GM18861 (cell line): ENCODE data around the gene ZNF350.
"Not testable (repeated sequence)": the region's sequence is repeated elsewhere in the genome, so short reads cannot be mapped to it uniquely, and the experiment has no call there.

ENCODE experiments used
- ATAC-seq: cut with Tn5 transposase; IDR thresholded peaks from one replicate; pipeline ENCODE4 v1.9.1; 2021; ENCODE audit not compliant: unreplicated experiment

Gene ZNF350

DNA sequence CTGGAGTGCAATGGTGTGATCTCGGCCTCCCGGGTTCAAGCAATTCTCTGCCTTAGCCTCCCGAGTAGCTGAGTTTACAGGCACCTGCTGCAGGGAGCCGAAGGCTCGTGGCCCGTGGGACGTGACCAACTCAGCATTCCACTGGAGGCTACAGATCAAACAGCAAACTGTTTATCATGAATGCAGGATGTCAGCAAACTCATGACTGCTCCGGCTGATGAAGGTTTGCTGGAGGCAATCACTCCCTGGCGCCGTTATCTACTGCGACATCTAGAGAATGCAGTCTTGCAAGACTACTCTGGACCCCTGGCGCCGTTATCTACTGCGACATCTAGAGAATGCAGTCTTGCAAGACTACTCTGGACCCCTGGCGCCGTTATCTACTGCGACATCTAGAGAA lies 10.9 kb downstream of the ZNF350 start:
- not testable (repeated sequence) for ATAC-seq

DNA sequence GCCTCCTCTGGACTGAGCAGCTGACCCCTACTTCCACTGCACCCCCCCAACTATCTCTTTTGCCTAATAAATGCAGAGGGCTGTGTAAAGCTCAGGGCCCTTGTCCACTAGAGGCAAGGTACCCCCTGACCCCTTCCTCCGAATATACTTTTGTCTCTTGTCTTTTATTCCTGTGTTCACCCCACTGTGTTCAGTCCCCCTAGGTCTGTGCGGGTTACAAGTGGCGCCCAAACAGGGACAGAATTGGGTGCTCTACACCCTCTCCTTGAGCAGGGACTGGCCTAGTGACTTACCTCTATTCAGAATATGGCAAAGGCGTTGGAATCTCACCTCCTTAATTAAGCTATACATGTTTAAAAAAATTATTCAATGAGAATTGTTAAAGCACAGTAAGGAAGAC lies 15.0 kb downstream of the ZNF350 start:
- no peak for ATAC-seq

- no peak for ATAC-seq
These were observed 15.9 kb downstream of the ZNF350 start for GRCh38 chr19:51970718-51971117.

- no peak for ATAC-seq
These were observed 21.1 kb downstream of the ZNF350 start for GRCh38 chr19:51965583-51965982.

- not testable (repeated sequence) for ATAC-seq
These were observed 25.9 kb downstream of the ZNF350 start for GRCh38 chr19:51960621-51961233.

GRCh38 chr19:51959791-51960190 lies 26.8 kb downstream of the ZNF350 start:
- no peak for ATAC-seq

- not testable (repeated sequence) for ATAC-seq
These were observed 28.8 kb downstream of the ZNF350 start for GRCh38 chr19:51957846-51958245.

DNA sequence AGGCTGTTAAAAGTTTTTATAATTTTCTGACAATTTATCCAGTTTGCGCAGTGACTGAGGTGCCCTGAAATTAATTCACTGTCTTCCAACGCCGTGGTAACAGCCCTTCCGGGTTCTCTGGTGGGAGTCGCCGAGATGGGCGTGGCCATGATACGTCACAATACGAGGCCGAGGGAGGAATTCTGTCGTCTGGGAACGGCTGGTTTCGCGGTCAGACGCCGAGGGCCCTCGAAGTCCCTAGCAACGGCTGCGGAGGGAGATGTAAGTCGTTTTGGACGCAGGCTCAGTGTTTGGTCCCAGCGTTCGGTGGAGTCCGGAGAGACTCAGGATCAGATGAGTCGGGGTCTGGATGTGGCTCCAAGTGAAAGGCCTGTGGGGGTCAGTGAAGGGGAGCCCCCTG lies 37.7 kb downstream of the ZNF350 start:
- no peak for ATAC-seq

- ATAC-seq = no peak
These were observed 40.0 kb downstream of the ZNF350 start for GRCh38 chr19:51946602-51947001.

DNA sequence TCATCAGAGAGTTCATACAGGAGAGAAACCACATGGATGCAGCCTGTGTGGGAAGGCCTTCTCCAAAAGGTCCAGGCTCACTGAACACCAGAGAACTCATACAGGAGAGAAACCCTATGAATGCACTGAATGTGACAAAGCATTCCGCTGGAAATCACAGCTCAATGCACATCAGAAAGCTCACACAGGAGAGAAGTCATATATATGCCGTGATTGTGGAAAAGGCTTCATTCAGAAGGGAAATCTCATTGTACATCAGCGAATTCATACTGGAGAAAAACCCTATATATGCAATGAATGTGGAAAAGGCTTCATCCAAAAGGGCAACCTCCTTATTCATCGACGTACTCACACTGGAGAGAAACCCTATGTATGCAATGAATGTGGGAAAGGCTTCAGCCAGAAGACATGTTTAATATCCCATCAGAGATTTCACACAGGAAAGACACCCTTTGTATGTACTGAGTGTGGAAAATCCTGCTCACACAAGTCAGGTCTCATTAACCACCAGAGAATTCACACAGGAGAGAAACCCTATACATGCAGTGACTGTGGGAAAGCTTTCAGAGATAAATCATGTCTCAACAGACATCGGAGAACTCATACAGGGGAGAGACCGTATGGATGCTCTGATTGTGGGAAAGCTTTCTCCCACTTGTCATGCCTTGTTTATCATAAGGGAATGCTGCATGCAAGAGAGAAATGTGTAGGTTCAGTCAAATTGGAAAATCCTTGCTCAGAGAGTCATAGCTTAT lies 41.7 kb downstream of the ZNF350 start:
- ATAC-seq = no peak

DNA sequence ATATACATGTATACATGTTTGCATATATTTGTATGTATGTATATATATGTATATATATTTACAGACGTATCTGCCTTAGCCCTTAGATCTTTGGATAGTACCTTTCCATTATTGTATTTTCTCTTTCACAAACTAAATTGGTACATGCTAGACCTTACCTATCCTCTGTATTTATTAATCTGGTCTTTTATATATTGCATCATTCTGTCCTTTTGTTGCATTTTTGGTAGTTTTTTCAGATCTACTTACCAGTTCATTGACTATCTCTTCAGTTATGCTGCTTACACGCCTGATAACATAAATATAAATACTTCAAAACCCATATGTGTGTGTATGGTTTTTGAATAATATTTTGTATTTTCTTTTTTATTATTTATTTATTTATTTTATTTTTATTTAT lies 47.7 kb downstream of the ZNF350 start:
- no peak for ATAC-seq

- no peak for ATAC-seq
These were observed 54.7 kb downstream of the ZNF350 start for GRCh38 chr19:51931921-51932320.

DNA sequence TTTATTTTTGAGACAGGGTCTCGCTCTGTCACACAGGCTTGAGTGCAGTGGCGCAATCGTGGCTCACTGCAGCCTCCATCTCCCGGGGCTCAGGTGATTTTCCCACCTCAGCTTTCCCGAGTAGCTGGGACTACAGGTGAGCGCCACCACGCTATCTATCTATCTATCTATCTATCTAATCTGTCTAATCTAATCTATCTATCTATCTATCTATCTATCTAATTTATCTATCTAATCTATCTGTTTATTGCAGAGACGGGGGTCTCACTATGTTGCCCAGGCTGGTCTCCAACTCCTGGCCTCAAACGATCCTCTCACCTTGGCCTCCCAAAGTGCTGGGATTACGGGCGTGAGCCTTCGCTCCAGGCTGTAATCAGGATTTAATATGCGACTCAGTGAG lies 58.8 kb downstream of the ZNF350 start:
- no peak for ATAC-seq

- ATAC-seq = peak; percentile 78
These were observed 59.6 kb downstream of the ZNF350 start, which contains the start of gene ZNF613 for GRCh38 chr19:51926784-51927741. Gene ZNF613 (plus strand): TSS chr19:51927472. CDS start chr19:51936221, 8,749 bp downstream.

GRCh38 chr19:51926426-51926783 lies 60.2 kb downstream of the ZNF350 start:
- no peak for ATAC-seq

- no peak for ATAC-seq
These were observed 64.7 kb downstream of the ZNF350 start for GRCh38 chr19:51921949-51922348.

GRCh38 chr19:51919606-51920005 lies 67.0 kb downstream of the ZNF350 start:
- no peak for ATAC-seq

GRCh38 chr19:51916167-51916566 lies 70.5 kb downstream of the ZNF350 start:
- no peak for ATAC-seq

GRCh38 chr19:51915324-51915867 lies 71.2 kb downstream of the ZNF350 start:
- ATAC-seq = no peak
